CD4-positive, alpha-beta T cell (primary cell): ENCODE data around the gene S100A3. TPM values are rescaled to one million over a fixed set of nuclear protein-coding genes. Genes with fewer than 3 reads are reported as not detected.

Experiments
- ATAC-seq: fragments of 200-7000 bp; cut with Tn5 transposase; one replicate; pipeline ENCODE4 v1.10.0; 2022; ENCODE audit warnings: mild to moderate bottlenecking; ENCODE audit not compliant: poor library complexity
- CTCF ChIA-PET: fragments of 350-600 bp; sonication (Branson Sonifier 250); formaldehyde crosslinking; loops from one replicate; lab custom pipeline; 2021; ENCODE audit warnings: antibody characterized with exemption, inconsistent platforms; lab: Charles Lee
- POLR2A ChIA-PET: fragments of 350-600 bp; sonication (Branson Sonifier 250); formaldehyde crosslinking; loops from one replicate; lab custom pipeline; 2021; ENCODE audit warnings: antibody characterized with exemption, inconsistent platforms; lab: Charles Lee
- DNase-seq, 14 experiments: peaks; one replicate each; pipeline ENCODE4 v3.0.0-alpha.2; 2013 to 2020; ENCODE audit warnings: mixed read lengths in 2 of 14
- H3K27ac ChIP-seq, 2 donors: one replicate each; pipeline versions ENCODE4 v1.5.1 to v1.7.0; 2013; ENCODE audit warnings: low read length in 2 of 2, low read depth in 1 of 2, mild to moderate bottlenecking in 1 of 2
- H3K27me3 ChIP-seq, 2 experiments: 1 replicate in 1 of 2; 2 replicates in 1 of 2; pipeline versions ENCODE4 v1.6.1 to v1.7.0; 2013; ENCODE audit warnings: low read length in 2 of 2, control low read depth in 1 of 2, mild to moderate bottlenecking in 1 of 2, moderate library complexity in 1 of 2; ENCODE audit not compliant: insufficient read depth in 2 of 2, control insufficient read depth in 1 of 2
- H3K36me3 ChIP-seq: one replicate; pipeline ENCODE4 v1.6.1; 2013; ENCODE audit warnings: low read length, control low read depth; ENCODE audit not compliant: insufficient read depth
- H3K4me1 ChIP-seq: one replicate; pipeline ENCODE4 v1.6.1; 2013; ENCODE audit warnings: low read length, control low read depth; ENCODE audit not compliant: insufficient read depth
- H3K4me3 ChIP-seq: one replicate; pipeline ENCODE4 v1.5.1; 2013; ENCODE audit warnings: mild to moderate bottlenecking, low read length, moderate library complexity
- H3K9me3 ChIP-seq, 2 experiments: 1 replicate in 1 of 2; 2 replicates in 1 of 2; pipeline versions ENCODE4 v1.6.1 to v1.7.0; 2013; ENCODE audit warnings: low read length in 2 of 2, mild to moderate bottlenecking in 2 of 2, control low read depth in 1 of 2, moderate library complexity in 1 of 2; ENCODE audit not compliant: control insufficient read depth in 1 of 2, insufficient read depth in 1 of 2
- H3K27ac Mint-ChIP-seq: one replicate; pipeline ENCODE4 v1.8.0; 2020; ENCODE audit warnings: mixed read lengths
- H3K27me3 Mint-ChIP-seq: one replicate; pipeline ENCODE4 v1.8.0; 2021; ENCODE audit warnings: mixed read lengths
- H3K36me3 Mint-ChIP-seq: one replicate; pipeline ENCODE4 v1.8.0; 2021; ENCODE audit warnings: low read depth, mixed read lengths
- H3K4me1 Mint-ChIP-seq: one replicate; pipeline ENCODE4 v1.8.0; 2021; ENCODE audit warnings: low read depth, mixed read lengths
- H3K4me3 Mint-ChIP-seq: one replicate; pipeline ENCODE4 v1.8.0; 2020; ENCODE audit warnings: mild to moderate bottlenecking, mixed read lengths
- H3K9me3 Mint-ChIP-seq: one replicate; pipeline ENCODE4 v1.8.0; 2020; ENCODE audit warnings: mixed read lengths
- intact Hi-C, 2 experiments: fragments of 100-400 bp; cut with DNase I in 1 of 2; cut with micrococcal nuclease in 1 of 2; formaldehyde crosslinking; loops; one replicate each; pipeline versions ENCODE4 v1.15.1 to v1.9.0; 2023 to 2025; cut with DNase I, micrococcal nuclease
- polyA plus RNA-seq, 2 donors: library from polyadenylated mRNA; unstranded; fragments of 120-200 nt; gene quantifications; one replicate each; pipeline ENCODE4 v1.2.1, GENCODE V29; 2013
- total RNA-seq, 174 experiments: library from RNA in 2 of 174; stranded (reverse) in 2 of 174; gene quantifications; one replicate each; pipeline ENCODE4 v1.2.3 and lab custom pipeline; 2021 to 2026
- TF ChIP-seq, protein P1 (sequence below): fragments of 200-600 bp; IDR thresholded peaks from one replicate; pipeline ENCODE4 v1.8.0; 2022; ENCODE audit warnings: antibody characterized with exemption, mild to moderate bottlenecking

Gene S100A3, protein sequence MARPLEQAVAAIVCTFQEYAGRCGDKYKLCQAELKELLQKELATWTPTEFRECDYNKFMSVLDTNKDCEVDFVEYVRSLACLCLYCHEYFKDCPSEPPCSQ
- total RNA-seq = not detected
- not detected for polyA plus RNA-seq (2013, experiment 1 of 2)
- polyA plus RNA-seq (2013, experiment 2 of 2) = not detected
- 0 to 0.13 (median 0) reads per million in 172 experiments for total RNA-seq (lab: John Stamatoyannopoulos, UW)

DNA sequence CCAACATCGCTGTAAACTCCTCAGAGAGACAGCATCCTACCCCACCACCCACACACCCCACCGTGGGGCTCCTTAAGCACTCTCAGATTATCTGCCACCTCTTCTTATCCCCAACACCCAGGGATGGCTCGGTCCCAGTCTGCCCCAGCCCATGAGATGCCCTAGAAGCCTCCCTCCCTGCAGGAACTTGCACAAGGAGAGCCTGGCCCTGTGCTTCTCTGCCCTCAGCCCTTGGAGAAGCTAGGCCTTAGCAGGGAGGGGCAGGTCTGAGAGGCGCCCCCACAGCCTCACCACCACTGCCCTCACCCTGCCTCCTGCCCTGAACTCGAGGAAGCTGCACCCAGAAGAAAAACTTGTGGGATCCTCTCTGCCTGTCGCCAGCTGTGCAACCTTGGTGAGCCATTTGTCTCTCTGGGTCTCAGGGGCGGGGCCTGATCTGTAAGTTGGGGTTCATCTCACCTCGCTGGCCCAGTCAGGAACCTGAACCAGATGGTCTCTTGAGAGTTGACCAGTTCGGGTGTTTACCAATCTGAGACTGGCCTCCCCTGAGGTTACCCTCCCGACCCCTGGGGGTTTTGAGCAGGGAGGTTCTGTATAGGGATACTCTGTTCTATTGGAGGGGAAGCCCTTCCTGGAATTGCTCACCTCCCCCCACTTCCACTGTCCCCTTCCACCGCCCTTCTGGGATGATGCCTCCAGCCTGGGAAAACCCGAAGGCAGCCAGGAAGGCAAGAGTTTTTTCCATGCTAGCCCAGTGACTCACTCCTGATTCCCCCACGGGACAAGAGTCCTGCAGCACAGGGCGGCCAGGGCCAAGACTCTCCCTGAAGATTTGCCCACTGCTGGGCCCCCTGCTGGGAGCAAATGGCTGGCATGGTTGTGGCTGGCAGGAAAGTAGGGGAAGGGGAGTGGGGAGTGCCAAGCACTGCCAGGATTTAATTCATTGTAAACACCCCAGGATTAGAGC, at the start of gene S100A3:
Gene S100A3, minus strand, starts transcription at position 537 of the 967 bp plus-strand sequence. CDS start 773 bp downstream, outside the sequence.
- CTCF ChIA-PET = interaction anchor here (0.6 kb wide), 1 partner anchor 14 kb away, joined by 5 read pairs; no protein-coding TSS in a partner anchor
- H3K9me3 Mint-ChIP-seq = no peaks in the 10 kb centered on the region
- intact Hi-C loops = loop anchor here in 1 of 2 experiments (5.0 kb wide), 1 partner anchor 83 kb away; the partner anchor contains the start of gene CHTOP

DNA sequence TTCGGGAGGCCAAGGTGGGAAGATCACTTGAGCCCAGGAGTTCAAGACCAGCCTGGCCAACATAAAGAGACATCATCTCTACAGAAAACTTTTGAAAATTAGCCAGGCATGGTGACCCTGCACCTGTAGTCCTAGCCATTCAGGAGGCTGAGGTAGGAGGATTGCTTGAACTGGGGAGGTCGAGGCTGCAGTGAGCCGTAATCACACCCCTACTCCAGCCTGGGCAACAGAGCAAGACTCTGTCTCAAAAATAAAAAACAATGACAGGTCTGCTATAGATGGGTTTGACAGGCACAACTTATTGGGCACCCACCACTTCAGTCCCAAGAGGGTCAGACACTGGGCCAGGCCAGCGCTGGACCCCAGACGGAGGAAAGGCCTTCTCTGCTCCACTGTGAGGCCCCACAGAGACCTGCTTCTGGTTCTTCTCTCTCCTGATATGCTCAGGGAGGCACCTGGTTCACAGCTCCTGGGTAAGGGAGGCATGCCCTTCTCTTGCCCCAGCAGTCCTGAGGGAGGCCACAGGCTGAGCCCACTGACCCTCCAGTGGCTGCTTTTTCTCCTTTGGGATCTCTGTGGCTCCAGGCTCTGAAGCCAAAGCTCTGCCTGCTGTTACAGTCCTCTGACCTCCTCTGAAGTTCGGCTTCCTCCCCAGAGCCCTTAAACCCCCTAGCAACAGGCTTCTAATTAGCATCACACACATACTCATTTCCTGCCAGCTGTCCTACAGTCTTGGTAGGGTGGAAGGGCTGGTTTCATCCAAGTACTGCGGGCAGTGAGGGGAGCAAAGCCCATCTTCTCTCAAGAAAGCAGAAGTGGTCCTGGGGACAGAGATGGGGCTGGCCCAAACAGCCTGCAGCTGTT, 49.5 kb upstream of the S100A3 start:
- H3K4me1 Mint-ChIP-seq = peaks cover 5% of the 10 kb centered on the region
- no peaks in the 10 kb centered on the region for H3K9me3 Mint-ChIP-seq
- CTCF ChIA-PET = no interaction called here
- H3K4me3 ChIP-seq = no peak overlapping the region
- no peaks in the 10 kb centered on the region for H3K36me3 ChIP-seq
- POLR2A ChIA-PET = interaction anchor here (1.0 kb wide), 1 partner anchor 165 kb away, joined by 3 read pairs; no protein-coding TSS in a partner anchor
- DNase-seq (peak in 4 of 14 experiments; percentile 14 to 55 (median 39)), ATAC-seq (peak; percentile 58)
- no peaks in the 10 kb centered on the region for H3K36me3 Mint-ChIP-seq
- no peaks in the 10 kb centered on the region for H3K27me3 ChIP-seq
- intact Hi-C loops = no loop called here
- no peaks in the 10 kb centered on the region for H3K9me3 ChIP-seq
- no peaks in the 10 kb centered on the region for H3K27me3 Mint-ChIP-seq
- no peak overlapping the region for H3K27ac ChIP-seq
- peaks cover 12% of the 10 kb centered on the region for H3K4me1 ChIP-seq
- H3K4me3 Mint-ChIP-seq = no peak overlapping the region
- no peak overlapping the region for H3K27ac Mint-ChIP-seq
- TF ChIP-seq, protein P1, sequence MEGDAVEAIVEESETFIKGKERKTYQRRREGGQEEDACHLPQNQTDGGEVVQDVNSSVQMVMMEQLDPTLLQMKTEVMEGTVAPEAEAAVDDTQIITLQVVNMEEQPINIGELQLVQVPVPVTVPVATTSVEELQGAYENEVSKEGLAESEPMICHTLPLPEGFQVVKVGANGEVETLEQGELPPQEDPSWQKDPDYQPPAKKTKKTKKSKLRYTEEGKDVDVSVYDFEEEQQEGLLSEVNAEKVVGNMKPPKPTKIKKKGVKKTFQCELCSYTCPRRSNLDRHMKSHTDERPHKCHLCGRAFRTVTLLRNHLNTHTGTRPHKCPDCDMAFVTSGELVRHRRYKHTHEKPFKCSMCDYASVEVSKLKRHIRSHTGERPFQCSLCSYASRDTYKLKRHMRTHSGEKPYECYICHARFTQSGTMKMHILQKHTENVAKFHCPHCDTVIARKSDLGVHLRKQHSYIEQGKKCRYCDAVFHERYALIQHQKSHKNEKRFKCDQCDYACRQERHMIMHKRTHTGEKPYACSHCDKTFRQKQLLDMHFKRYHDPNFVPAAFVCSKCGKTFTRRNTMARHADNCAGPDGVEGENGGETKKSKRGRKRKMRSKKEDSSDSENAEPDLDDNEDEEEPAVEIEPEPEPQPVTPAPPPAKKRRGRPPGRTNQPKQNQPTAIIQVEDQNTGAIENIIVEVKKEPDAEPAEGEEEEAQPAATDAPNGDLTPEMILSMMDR = no peak

More for the DNA sequence above, at the start of gene S100A3:
- H3K9me3 ChIP-seq = no peaks in the 10 kb centered on the region
- peaks cover 8% of the 10 kb centered on the region for H3K36me3 ChIP-seq
- Mint-ChIP-seq H3K27me3 (no peaks in the 10 kb centered on the region), H3K4me3 (peak within 1 kb of the TSS; percentile 25), H3K4me1 (peaks cover 35% of the 10 kb centered on the region), H3K36me3 (peaks cover 16% of the 10 kb centered on the region), H3K27ac (peak within 1 kb of the TSS; percentile 71)
- H3K4me1 ChIP-seq = peaks cover 54% of the 10 kb centered on the region
- H3K27ac ChIP-seq = no peak within 1 kb of the TSS
- no peak within 1 kb of the TSS for H3K4me3 ChIP-seq
- H3K27me3 ChIP-seq = no peaks in the 10 kb centered on the region
- TF ChIP-seq, protein P1 = no peak
- POLR2A ChIA-PET = interaction anchor here (1.2 kb wide), 1 partner anchor 15 kb away, joined by 3 read pairs; no protein-coding TSS in a partner anchor
- DNase-seq (no peak), ATAC-seq (no peak)

DNA sequence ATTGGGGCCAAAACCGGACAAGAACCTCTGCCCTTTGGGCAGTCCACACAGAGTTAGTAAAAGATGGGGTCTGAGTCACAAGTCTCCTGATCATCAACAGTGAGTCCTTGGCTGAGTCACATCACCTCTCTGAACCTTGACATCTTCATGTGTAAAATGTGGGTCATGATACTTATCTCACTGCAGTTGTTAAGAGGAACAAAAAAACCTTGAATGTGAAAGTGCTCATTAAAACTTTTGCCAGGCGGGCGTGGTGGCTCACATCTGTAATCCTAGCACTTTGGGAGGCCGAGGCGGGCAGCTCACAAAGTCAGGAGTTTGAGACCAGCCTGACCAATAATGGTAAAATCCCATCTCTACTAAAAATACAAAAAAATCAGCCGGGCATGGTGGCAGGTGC, 48.1 kb upstream of the S100A3 start:
- Mint-ChIP-seq H3K27me3 (no peaks in the 10 kb centered on the region), H3K9me3 (no peaks in the 10 kb centered on the region), H3K4me1 (peaks cover 5% of the 10 kb centered on the region), H3K36me3 (no peaks in the 10 kb centered on the region), H3K27ac (no peak overlapping the region), H3K4me3 (no peak overlapping the region)
- POLR2A ChIA-PET = interaction anchor here (1.0 kb wide), 1 partner anchor 167 kb away, joined by 3 read pairs; no protein-coding TSS in a partner anchor
- DNase-seq (peak in 2 of 14 experiments; percentile 29 to 48), ATAC-seq (no peak)
- no peak overlapping the region for H3K27ac ChIP-seq
- no peaks in the 10 kb centered on the region for H3K27me3 ChIP-seq
- TF ChIP-seq, protein P1 = no peak
- H3K9me3 ChIP-seq = no peaks in the 10 kb centered on the region
- H3K4me1 ChIP-seq = peaks cover 12% of the 10 kb centered on the region
- H3K4me3 ChIP-seq = no peak overlapping the region
- no peaks in the 10 kb centered on the region for H3K36me3 ChIP-seq
- CTCF ChIA-PET = no interaction called here
- intact Hi-C loops = no loop called here
